Colonic mucosa (tissue), 4 donors: ENCODE measurements around the gene PLA2G5. TPM values are rescaled to one million over a fixed set of nuclear protein-coding genes. Genes with fewer than 3 reads are reported as not detected.
"Not testable (repeated sequence)": the region's sequence is repeated elsewhere in the genome, so short reads cannot be mapped to it uniquely, and the experiment has no call there.

ENCODE experiments used
- DNase-seq: peaks from one replicate; pipeline ENCODE4 v3.0.0-alpha.2; 2020
- H3K27ac ChIP-seq: fragments of 200-600 bp; one replicate; pipeline ENCODE4 v1.8.0; 2021
- H3K27me3 ChIP-seq: fragments of 200-600 bp; one replicate; pipeline ENCODE4 v1.8.0; 2021
- H3K36me3 ChIP-seq: fragments of 200-600 bp; one replicate; pipeline ENCODE4 v1.8.0; 2021
- H3K4me1 ChIP-seq: fragments of 200-600 bp; one replicate; pipeline ENCODE4 v1.8.0; 2021; ENCODE audit warnings: mild to moderate bottlenecking
- H3K4me3 ChIP-seq: fragments of 200-600 bp; one replicate; pipeline ENCODE4 v1.8.0; 2021
- H3K9ac ChIP-seq, 2 donors: one replicate each; pipeline ENCODE4 v1.7.0; 2013; ENCODE audit warnings: control low read depth in 2 of 2, low read depth in 2 of 2, low read length in 2 of 2
- H3K9me3 ChIP-seq: fragments of 200-600 bp; one replicate; pipeline ENCODE4 v1.8.0; 2021
- CTCF ChIP-seq: fragments of 200-600 bp; IDR thresholded peaks from one replicate; pipeline ENCODE4 v1.8.0; 2022; ENCODE audit warnings: antibody characterized with exemption, mild to moderate bottlenecking
- intact Hi-C: fragments of 100-400 bp; cut with DNase I; formaldehyde crosslinking; loops from one replicate; pipeline ENCODE4 v1.14.1; 2022
- total RNA-seq, 2 donors: library from RNA; stranded (reverse); fragmentation: NEBNext Ultra II Directional in 1 of 2; extraction: Animal tissue kit (Norgen Biotek cat#: 25700) in 1 of 2; gene quantifications; one replicate each; pipeline ENCODE4 v1.2.1, GENCODE V29; 2021
- donor health status: healthy.
- donor health status: DM: no; HTN: no; CAD: no.
- donor health status: DM: no; HTN: no; CAD: no.

PLA2G5 gene
- total RNA-seq, 2 donors from 2014 or later: 1.8 TPM; not detected in 1

GRCh38 chr1:20126041-20126805 is 56.2 kb downstream of the PLA2G5 start:
- intact Hi-C loops: no loop called here
- TF ChIP-seq CTCF: no peak
- H3K36me3 ChIP-seq: no peaks in the 10 kb centered on the region
- no peak overlapping the region for H3K27ac ChIP-seq
- H3K9me3 ChIP-seq: no peaks in the 10 kb centered on the region
- H3K4me1 ChIP-seq: peaks cover 4% of the 10 kb centered on the region
- no peaks in the 10 kb centered on the region for H3K27me3 ChIP-seq
- H3K9ac ChIP-seq: no peak overlapping the region
- no peak for DNase-seq
- H3K4me3 ChIP-seq: no peak overlapping the region

GRCh38 chr1:20126806-20127440 is 56.9 kb downstream of the PLA2G5 start:
- Histone ChIP-seq H3K4me3 (no peak overlapping the region), H3K36me3 (no peaks in the 10 kb centered on the region), H3K4me1 (peaks cover 4% of the 10 kb centered on the region), H3K27me3 (no peaks in the 10 kb centered on the region), H3K27ac (no peak overlapping the region), H3K9ac (no peak overlapping the region), H3K9me3 (no peaks in the 10 kb centered on the region)
- no peak for TF ChIP-seq CTCF
- intact Hi-C loops: no loop called here
- no peak for DNase-seq

GRCh38 chr1:20130518-20130917 is 60.5 kb downstream of the PLA2G5 start:
- H3K4me3 ChIP-seq, H3K9me3 ChIP-seq, H3K27me3 ChIP-seq, H3K27ac ChIP-seq, H3K4me1 ChIP-seq, H3K36me3 ChIP-seq, DNase-seq, intact Hi-C loops, H3K9ac ChIP-seq: not testable (repeated sequence)

- TF ChIP-seq CTCF: no peak
These were observed 65.0 kb downstream of the PLA2G5 start for GRCh38 chr1:20134995-20135394.

GRCh38 chr1:20136249-20136648 is 66.3 kb downstream of the PLA2G5 start:
- no peak overlapping the region for H3K27ac ChIP-seq
- H3K27me3 ChIP-seq: no peaks in the 10 kb centered on the region
- intact Hi-C loops: no loop called here
- H3K9ac ChIP-seq: no peak overlapping the region
- no peak overlapping the region for H3K4me3 ChIP-seq
- H3K4me1 ChIP-seq: no peaks in the 10 kb centered on the region
- no peak for DNase-seq
- H3K36me3 ChIP-seq: no peaks in the 10 kb centered on the region
- TF ChIP-seq CTCF: no peak
- no peaks in the 10 kb centered on the region for H3K9me3 ChIP-seq

More at GRCh38 chr1:20134995-20135394, 65.0 kb downstream of the PLA2G5 start:
- Histone ChIP-seq H3K9ac (no peak overlapping the region), H3K4me1 (no peaks in the 10 kb centered on the region), H3K4me3 (no peak overlapping the region), H3K27ac (no peak overlapping the region), H3K36me3 (no peaks in the 10 kb centered on the region), H3K27me3 (no peaks in the 10 kb centered on the region), H3K9me3 (no peaks in the 10 kb centered on the region)
- intact Hi-C loops: no loop called here
- DNase-seq: no peak

- TF ChIP-seq CTCF: no peak
- Histone ChIP-seq H3K4me1 (no peaks in the 10 kb centered on the region), H3K9ac (no peak overlapping the region), H3K36me3 (no peaks in the 10 kb centered on the region), H3K4me3 (no peak overlapping the region), H3K9me3 (no peaks in the 10 kb centered on the region), H3K27me3 (no peaks in the 10 kb centered on the region), H3K27ac (no peak overlapping the region)
- no peak for DNase-seq
- intact Hi-C loops: no loop called here
These were observed 67.1 kb downstream of the PLA2G5 start for GRCh38 chr1:20137055-20137454.
